Stimulated activated CD4-positive, alpha-beta T cell treated with anti-CD3 and anti-CD28 coated beads, Interleukin-1b, Interleukin-23, amount 100 ng/mL, for 48 hours (primary cell): ENCODE measurements around the gene GPT2.

Experiments
- DNase-seq: peaks from one replicate; pipeline ENCODE4 v3.0.0-alpha.2; 2020

The GPT2 gene

GRCh38 chr16:46883690-46884512, at the start of gene GPT2:
TSS of gene GPT2 (plus strand) at chr16:46884362. CDS start at chr16:46884716, 354 bp downstream.
- DNase-seq: peak; percentile 82

- DNase-seq: no peak
Measured at GRCh38 chr16:46836534-46837530, 47.3 kb upstream of the GPT2 start.

- DNase-seq: no peak
Measured at GRCh38 chr16:46839986-46840443, 44.1 kb upstream of the GPT2 start.

GRCh38 chr16:46842192-46842895, 41.8 kb upstream of the GPT2 start:
- no peak for DNase-seq

GRCh38 chr16:46843898-46844642, 40.1 kb upstream of the GPT2 start:
- no peak for DNase-seq

- DNase-seq: no peak
Measured at GRCh38 chr16:46844771-46845170, 39.4 kb upstream of the GPT2 start.

GRCh38 chr16:46845952-46846351, 38.2 kb upstream of the GPT2 start:
- no peak for DNase-seq

GRCh38 chr16:46848768-46849764, 35.1 kb upstream of the GPT2 start:
- DNase-seq: no peak

- no peak for DNase-seq
Measured at GRCh38 chr16:46850619-46851555, 33.3 kb upstream of the GPT2 start.

GRCh38 chr16:46852130-46852529, 32.0 kb upstream of the GPT2 start:
- no peak for DNase-seq

- peak; percentile 54 for DNase-seq
Measured at GRCh38 chr16:46853713-46854443, 30.3 kb upstream of the GPT2 start.

- no peak for DNase-seq
Measured at GRCh38 chr16:46854846-46855245, 29.3 kb upstream of the GPT2 start.

- DNase-seq: no peak
Measured at GRCh38 chr16:46855389-46855788, 28.8 kb upstream of the GPT2 start.

GRCh38 chr16:46857368-46857945, 26.7 kb upstream of the GPT2 start:
- no peak for DNase-seq

- no peak for DNase-seq
Measured at GRCh38 chr16:46858151-46858550, 26.0 kb upstream of the GPT2 start.

- peak; percentile 66 for DNase-seq
Measured at GRCh38 chr16:46859719-46860152, 24.4 kb upstream of the GPT2 start.

- no peak for DNase-seq
Measured at GRCh38 chr16:46862555-46863447, 21.4 kb upstream of the GPT2 start.
